ENCODE data around the gene CYP2B6. TPM values are rescaled to one million over a fixed set of nuclear protein-coding genes. Genes with fewer than 3 reads are reported as not detected.

CYP2B6 gene
- total and polyA plus RNA-seq, 2 experiments from 2014 or later: not detected

GRCh38 chr19:40948580-40949299 is 42.3 kb upstream of the CYP2B6 start:
- TF ChIP-seq, protein P1, sequence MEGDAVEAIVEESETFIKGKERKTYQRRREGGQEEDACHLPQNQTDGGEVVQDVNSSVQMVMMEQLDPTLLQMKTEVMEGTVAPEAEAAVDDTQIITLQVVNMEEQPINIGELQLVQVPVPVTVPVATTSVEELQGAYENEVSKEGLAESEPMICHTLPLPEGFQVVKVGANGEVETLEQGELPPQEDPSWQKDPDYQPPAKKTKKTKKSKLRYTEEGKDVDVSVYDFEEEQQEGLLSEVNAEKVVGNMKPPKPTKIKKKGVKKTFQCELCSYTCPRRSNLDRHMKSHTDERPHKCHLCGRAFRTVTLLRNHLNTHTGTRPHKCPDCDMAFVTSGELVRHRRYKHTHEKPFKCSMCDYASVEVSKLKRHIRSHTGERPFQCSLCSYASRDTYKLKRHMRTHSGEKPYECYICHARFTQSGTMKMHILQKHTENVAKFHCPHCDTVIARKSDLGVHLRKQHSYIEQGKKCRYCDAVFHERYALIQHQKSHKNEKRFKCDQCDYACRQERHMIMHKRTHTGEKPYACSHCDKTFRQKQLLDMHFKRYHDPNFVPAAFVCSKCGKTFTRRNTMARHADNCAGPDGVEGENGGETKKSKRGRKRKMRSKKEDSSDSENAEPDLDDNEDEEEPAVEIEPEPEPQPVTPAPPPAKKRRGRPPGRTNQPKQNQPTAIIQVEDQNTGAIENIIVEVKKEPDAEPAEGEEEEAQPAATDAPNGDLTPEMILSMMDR (IDR thresholded peaks at IDR 0.05; ENCODE audit: low read depth, low read length): no peak
- Histone ChIP-seq H3K4me3 (no peak overlapping the region), H3K27ac (no peak overlapping the region), H3K27me3 (no peaks in the 10 kb centered on the region), H3K36me3 (no peaks in the 10 kb centered on the region), H3K4me1 (ENCODE audit: low read depth) (no peaks in the 10 kb centered on the region), H3K9me3 (ENCODE audit: low read depth) (no peaks in the 10 kb centered on the region)
- no peak for DNase-seq (ENCODE audit: low read depth in 1 of 2, low spot score in 1 of 2)

- DNase-seq (ENCODE audit: low read depth in 1 of 2, low spot score in 1 of 2): no peak
- no peaks in the 10 kb centered on the region for H3K36me3 ChIP-seq
- no peaks in the 10 kb centered on the region for H3K27me3 ChIP-seq
- H3K4me3 ChIP-seq: no peak overlapping the region
- TF ChIP-seq, protein P1 (IDR thresholded peaks at IDR 0.05; ENCODE audit: low read depth, low read length): no peak
- H3K9me3 ChIP-seq (ENCODE audit: low read depth): no peaks in the 10 kb centered on the region
- H3K4me1 ChIP-seq (ENCODE audit: low read depth): no peaks in the 10 kb centered on the region
- no peak overlapping the region for H3K27ac ChIP-seq
Measured at GRCh38 chr19:40954573-40954972, 36.5 kb upstream of the CYP2B6 start.

DNA sequence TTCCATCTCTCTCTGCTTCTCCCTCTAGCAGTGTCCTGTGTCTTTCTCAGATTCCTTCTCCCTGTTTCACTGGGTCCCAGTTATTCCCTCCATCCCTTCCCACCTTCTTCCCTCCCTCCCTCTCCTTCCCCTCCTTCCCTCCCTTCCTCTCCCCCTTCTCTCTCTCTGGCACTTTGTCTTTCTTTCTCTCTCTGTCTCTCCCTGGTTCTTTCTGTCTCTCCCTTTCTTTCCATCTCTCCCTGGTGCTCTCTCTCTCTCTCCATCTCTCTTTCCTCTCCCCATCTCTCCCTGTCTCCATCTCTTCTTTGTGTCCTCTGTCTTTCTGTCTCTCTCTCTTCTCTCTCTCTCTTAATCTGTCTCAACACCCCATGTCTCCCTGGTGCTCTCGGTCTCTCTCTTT is 31.7 kb upstream of the CYP2B6 start:
- no peaks in the 10 kb centered on the region for H3K9me3 ChIP-seq (ENCODE audit: low read depth)
- TF ChIP-seq, protein P1 (IDR thresholded peaks at IDR 0.05; ENCODE audit: low read depth, low read length): no peak
- H3K27ac ChIP-seq: no peak overlapping the region
- H3K36me3 ChIP-seq: no peaks in the 10 kb centered on the region
- no peaks in the 10 kb centered on the region for H3K4me1 ChIP-seq (ENCODE audit: low read depth)
- H3K4me3 ChIP-seq: no peak overlapping the region
- no peak for DNase-seq (ENCODE audit: low read depth in 1 of 2, low spot score in 1 of 2)
- no peaks in the 10 kb centered on the region for H3K27me3 ChIP-seq

DNA sequence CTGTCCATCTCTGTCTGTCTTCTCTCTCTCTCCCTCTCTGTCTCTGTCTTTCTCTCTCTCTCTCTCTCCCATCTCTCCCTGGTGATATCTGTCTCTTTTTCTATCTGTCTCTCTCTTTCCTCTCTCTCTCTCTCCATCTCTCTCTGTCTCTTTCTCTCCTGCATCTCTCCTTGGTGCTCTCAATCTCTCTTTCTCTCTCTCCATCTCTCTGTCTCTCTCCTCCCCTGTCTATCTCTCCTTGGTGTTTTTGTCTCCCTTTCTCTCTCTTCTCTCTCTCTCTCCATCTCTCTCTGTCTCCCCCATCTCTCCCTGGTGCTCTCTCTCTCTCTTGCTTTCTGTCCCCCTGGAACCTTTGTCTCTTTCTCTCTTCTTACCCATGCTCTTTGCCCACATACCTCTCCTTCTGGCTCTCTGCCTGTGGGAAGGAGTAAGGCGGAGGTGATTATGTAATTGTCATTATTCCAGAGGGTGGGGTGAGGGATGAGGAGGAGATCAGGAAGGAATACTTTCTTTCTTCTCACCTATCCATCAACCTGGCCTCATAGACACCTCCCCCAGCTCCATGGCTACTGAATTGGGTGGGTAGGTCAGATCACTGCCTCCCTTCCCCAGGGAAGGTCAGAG is 30.9 kb upstream of the CYP2B6 start:
- Histone ChIP-seq H3K27ac (no peak overlapping the region), H3K9me3 (ENCODE audit: low read depth) (no peaks in the 10 kb centered on the region), H3K36me3 (no peaks in the 10 kb centered on the region), H3K4me1 (ENCODE audit: low read depth) (no peaks in the 10 kb centered on the region), H3K27me3 (no peaks in the 10 kb centered on the region), H3K4me3 (no peak overlapping the region)
- DNase-seq (ENCODE audit: low read depth in 1 of 2, low spot score in 1 of 2): no peak
- TF ChIP-seq, protein P1 (IDR thresholded peaks at IDR 0.05; ENCODE audit: low read depth, low read length): no peak

GRCh38 chr19:40960780-40961179 is 30.3 kb upstream of the CYP2B6 start:
- Histone ChIP-seq H3K27me3 (no peaks in the 10 kb centered on the region), H3K4me1 (ENCODE audit: low read depth) (no peaks in the 10 kb centered on the region), H3K27ac (no peak overlapping the region), H3K9me3 (ENCODE audit: low read depth) (no peaks in the 10 kb centered on the region), H3K36me3 (no peaks in the 10 kb centered on the region), H3K4me3 (no peak overlapping the region)
- TF ChIP-seq, protein P1 (IDR thresholded peaks at IDR 0.05; ENCODE audit: low read depth, low read length): no peak
- no peak for DNase-seq (ENCODE audit: low read depth in 1 of 2, low spot score in 1 of 2)
